Activated T-cell treated with anti-CD3 and anti-CD28 coated beads, Interleukin-2, amount 50 U/mL, for 1 hour (primary cell): ENCODE measurements around the gene GUCA1A.
"Not testable (repeated sequence)": the region's sequence is repeated elsewhere in the genome, so short reads cannot be mapped to it uniquely, and the experiment has no call there.

Experiments used
- DNase-seq: peaks from one replicate; pipeline ENCODE4 v3.0.0-alpha.2; 2020

Gene GUCA1A

DNA sequence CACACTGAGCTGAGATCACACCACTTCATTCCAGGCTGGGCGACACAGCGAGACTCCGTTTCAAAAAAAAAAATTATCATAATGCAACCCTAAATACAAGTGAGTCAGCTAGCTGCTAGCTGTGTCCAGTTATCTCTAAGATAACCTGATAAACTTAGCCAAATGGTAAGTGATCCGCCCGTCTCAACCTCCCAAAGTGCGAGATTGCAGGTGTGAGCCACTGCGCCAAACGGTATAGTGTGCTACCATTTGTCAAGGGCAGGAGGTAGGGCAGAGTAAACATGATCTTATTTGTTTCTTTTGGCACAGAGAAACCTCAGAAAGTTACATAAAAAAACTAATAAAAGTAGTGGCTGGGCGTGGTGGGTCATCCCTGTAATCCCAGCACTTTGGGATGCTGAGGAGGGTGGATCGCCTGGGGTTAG, 26.0 kb upstream of the GUCA1A start:
- DNase-seq, result no peak

DNA sequence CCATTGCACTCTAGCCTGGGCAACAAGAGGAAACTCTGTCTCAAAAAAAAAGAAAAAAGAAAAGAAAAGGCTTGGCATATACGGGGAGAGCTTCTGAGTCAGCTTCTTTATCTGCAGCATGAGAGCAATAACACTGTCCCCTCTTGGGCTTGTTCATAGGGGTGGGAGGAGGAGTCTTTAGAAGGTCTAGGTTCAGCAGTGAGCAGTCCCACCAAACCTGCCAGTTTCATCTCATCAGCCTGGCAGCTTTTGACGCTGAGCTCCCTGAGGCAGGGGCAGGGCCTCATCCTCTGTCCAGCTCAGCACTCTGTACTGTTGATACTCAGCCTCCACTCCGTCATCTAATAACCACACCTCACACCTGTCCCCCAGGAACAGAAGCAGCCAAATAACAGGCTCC, 25.1 kb upstream of the GUCA1A start:
- no peak for DNase-seq

DNA sequence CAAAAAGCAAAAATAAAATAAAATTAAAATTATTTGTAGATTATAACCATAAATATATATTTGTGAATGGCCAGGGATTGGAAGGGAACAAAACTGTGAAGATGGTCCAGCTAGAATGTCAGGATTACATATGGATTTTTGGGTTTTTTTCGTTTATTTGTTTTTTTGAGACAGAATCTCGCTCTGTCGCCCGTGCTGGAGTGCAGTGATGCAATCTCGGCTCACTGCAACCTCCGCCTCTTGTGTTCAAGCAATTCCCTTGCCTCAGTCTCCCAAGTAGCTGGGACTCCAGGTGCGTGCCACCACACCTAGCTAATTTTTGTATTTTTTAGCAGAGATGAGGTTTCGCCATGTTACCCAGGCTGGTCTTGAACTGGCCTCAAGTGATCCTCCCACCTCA, 22.9 kb upstream of the GUCA1A start:
- no peak for DNase-seq

DNA sequence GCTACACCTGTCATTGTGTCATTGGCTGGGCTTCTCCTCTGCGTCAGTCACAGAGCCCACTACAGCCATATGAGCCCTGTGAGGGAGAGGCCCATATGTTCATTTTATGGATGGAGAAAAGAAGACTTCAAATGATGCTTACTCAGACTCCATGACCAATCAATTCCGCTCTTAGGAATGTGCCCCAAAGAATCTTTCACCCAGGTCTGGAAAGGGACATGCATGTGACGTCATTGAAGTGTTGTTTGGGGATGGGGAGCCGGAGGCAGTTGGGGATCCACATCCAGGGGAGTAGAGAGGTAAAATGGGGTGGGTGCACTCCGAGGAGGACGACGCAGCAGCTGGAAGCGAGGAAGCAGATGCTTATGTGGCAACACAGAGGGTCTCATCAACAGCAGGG, 21.1 kb upstream of the GUCA1A start:
- no peak for DNase-seq

DNA sequence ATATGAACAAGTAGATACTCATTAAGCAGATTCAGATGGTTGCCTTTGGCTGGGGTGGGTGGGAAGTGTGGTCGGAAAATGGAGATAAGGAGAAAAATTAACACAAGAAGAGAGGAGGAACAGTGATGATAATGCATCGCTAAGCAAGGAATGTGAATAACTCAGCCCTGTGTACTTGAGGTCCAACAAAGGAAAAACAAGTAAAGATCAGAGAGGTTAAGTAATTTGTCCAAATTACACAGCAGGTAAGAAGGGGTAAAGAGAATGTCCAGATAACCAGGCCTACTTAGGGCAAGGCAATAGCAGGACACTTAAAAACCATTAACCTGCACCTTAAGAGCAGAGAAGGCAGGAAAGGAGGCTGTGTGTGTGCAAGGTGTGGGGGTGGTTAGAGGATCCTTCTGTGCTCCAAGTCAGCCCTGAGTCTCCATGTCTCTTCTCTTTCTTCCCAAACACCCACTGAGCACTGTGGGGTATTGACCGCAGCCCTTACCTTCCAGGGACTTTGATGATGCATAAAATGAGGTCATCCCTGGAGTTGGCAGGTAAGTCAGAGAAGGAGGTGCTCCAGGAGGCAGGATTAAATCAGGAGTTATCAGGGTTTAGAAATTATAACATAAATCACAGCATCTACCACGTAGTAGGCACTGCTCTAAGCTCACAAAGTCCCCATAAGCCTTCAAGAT, 20.5 kb upstream of the GUCA1A start:
- DNase-seq, result not testable (repeated sequence)

DNA sequence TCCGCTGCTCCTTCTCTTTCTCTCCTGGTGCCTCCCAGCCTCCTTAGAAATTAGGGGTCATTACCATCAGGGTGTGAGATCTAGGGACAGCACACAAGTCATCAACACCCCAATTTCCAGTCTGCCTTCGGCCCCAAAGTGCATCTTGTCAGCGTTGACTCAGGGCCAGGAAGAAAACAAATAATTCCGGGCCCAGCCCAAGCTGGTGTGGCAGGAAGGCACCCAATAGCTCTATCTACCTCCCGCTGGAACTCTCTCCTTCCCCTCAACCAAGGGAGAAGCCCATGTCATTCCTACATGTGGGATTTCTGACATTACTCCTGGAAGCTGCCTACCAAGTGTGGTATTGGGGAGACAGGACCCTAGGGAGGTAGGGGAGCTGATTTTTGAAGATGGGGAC, 19.2 kb upstream of the GUCA1A start:
- no peak for DNase-seq

DNA sequence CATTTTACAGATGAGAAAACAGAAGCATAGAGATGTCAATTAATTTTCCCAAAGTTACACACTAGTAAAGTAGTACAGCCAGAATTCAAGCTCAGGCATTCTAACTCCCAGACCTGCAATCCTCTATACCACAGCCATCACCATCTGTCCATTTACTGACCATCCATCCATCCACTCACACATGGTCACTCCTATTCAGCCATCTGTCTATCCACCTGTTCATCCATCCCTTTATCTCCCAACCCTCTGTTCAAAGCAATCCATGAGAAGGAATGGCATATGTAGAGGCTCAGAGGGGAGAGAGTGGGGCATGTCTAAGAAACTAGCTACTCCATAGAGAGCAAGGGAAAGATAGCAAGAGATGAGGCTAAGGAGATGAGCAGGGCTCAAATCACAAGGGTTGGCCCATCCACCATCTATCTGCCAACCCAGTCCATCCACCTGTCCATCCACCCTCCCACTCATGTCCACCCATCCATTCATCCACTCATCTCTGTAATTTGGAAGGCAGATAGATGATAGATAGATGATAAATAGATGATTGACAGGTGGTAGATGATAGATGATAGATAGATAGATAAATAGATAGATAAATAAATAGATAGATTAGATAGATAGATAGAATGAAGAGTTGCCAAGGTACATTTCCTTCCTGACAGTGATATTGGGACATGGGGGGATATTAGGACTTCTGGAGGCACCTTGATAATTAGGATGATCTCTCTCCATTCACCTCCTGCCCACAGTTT, 18.5 kb upstream of the GUCA1A start:
- DNase-seq, result no peak

DNA sequence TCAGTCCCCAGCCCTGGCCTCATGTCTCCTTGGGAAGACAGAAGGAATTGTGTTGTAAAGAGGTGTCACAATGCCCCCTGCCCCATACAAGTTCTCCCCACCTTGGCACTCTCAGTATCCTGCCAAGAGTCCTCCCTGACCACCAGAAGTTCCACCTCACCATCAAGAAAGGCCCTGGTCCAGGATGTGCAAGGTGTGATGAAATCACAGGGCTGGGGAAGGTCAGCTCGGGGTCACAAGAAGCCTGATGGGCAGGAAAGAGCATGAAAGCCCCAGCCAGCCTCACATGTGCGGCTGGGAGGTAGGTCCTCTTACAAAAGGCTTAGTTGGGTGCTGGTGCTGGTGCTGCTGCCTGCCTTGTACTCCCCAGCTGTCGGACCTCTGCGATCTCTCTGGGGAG, 17.9 kb upstream of the GUCA1A start:
- DNase-seq, result no peak

DNA sequence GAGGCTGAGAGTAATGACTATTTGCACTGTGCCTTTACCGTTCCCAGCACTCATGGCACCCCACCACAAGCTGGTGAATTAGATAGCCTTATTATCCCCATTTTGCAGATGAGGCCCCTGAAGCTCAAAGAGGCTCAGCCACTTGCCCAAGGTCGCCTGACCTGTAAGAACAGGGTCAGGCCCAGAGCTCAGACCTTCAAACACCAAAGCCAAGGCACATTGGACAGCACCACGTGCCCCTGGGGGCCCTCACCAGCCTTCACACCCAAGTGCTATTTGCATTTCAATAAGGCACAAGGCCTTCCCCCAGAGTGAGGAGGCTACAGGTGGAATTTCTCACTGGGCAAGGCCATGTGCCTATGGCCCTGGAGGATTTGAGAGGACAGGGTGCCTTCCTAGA, 16.5 kb upstream of the GUCA1A start:
- DNase-seq, result no peak

DNA sequence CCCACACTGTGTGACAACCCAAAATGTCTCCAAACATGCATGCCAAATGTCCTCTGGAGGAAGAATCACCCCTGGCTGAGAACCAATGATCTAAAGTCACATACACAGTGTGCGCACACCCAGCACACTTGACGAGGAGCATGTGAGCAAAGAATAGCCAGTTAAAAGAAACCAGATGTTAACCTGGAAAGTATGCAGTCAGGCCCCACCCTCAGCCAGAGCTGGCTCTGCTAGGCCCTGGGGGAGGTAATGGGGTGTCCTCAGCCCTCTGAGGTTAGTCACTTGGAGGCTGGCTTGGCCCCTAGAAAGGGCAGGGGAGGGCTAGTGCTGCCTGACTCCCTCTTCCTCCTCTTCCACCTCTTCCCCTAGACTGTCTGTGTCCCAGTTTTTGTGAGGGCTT, 15.2 kb upstream of the GUCA1A start:
- DNase-seq, result no peak

DNA sequence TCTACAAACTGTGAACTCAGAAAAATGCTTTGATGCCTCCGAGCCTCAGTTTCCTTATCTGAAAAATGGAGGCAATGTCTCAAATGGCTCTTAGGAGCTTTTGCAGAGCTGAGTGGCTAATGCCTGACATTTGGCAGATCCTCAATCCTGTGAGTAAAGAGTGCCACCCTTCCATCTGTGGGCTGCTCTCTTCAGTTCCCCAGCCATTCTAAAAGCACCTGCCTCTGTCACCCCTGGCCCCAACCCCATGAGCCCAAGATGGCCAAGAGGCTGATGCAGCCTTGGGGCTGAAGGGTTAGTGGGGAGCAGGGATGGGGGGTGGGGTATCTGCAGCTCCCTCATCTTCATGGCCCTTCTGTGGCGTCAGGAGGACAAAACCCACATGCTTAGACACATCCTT, 14.5 kb upstream of the GUCA1A start:
- no peak for DNase-seq

DNA sequence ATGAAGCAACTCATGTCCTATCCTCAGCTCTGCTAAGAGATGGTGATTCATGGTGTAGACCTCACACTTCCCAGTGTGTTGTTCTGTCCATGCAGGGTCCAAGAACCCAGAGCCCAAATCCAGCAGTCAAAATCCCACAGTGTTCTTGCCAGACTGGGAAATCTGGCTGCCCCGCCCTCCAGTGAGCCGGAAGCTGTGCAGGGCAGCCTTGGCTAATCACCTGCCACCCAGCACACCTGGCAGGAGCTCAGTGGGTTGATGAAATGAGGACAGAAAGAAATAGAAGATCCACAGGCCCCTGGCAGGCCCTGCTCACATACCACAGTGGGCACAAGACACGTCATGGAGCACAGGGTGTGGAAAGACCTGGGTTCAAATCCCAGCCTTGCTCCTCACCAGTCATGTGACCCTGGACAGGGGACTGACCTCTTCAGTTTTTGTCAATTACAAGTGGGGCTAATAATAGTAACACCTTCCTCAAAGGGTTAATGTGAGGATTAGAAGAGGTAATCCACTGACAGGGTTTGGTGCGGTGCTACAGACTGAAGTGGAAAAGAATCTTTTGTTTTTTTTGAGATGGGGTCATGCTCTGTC, 13.6 kb upstream of the GUCA1A start:
- DNase-seq, result no peak

DNA sequence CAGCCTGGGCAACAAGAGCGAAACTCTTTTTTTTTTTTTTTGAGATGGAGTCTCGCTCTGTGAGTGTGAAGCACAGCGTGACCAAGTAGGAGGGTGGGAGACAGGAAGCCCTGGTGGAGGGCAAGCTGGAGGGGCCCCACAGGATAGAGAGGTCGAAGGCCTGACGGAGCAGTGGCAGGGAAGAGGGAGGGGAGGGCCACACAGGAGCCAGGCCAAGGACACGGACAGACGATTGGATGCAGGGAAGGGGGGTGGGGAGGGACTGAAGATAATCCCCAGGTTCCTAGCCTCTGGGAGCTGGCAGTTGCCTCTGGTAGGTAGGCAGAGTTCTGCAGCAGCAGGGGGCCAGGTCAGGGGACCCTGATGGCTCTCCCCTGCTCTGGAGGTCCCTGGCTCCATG, 10.8 kb upstream of the GUCA1A start:
- DNase-seq, result no peak

DNA sequence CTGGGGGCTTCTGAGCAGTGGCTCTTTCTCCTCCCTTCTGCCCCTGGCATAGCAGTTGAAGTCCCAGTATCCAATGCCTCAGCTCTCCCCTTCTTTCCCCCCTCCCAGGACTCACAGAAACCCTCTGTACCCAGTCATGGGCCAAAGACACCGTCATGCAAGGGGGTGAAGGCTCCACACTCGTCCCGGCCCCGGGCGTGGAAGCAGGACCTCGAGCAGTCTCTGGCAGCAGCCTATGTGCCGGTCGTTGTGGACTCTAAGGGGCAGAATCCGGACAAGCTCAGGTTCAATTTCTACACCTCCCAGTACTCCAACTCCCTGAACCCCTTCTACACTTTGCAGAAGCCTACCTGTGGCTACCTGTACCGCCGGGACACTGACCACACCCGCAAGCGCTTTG, 10.4 kb upstream of the GUCA1A start:
- no peak for DNase-seq

DNA sequence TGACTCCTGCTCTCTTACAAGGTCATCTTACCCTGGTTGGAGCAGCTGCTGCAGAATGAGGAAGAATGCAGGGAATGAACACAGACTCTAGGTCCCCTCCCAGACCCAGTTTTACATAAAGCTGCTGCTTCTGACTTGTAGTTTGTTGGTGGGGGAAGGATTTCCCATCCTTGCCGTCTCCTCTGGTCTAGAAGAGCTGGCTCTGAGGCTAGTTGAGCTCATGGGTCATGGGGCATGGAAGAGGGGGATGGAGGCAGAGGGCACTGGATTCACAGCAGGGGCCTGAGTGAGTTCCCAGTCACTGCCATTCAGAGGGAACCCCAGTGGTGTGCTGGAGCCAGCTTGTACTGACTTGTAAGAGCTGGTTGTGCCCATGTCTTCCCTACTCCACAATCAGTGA, 9.2 kb upstream of the GUCA1A start:
- no peak for DNase-seq

DNA sequence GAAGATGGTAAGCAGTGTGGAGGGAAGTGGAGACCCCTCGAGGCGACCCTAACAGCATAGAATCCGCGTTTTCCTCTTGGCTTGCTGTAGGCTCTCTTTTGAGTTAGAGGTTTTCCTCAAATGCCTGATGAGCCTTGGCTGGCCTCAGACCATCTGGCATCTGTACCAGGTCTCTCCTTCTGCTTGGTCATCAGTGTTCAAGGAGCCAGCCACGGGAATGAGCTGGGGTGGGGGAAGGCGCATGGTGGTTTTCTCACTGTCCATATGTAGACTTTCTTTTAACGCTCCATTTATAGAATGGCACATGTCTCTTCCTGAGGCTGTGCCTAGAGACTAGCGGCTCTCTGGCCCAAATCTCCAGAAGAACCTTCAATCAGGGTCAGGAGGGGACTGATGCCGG, 8.1 kb upstream of the GUCA1A start:
- DNase-seq, result no peak

DNA sequence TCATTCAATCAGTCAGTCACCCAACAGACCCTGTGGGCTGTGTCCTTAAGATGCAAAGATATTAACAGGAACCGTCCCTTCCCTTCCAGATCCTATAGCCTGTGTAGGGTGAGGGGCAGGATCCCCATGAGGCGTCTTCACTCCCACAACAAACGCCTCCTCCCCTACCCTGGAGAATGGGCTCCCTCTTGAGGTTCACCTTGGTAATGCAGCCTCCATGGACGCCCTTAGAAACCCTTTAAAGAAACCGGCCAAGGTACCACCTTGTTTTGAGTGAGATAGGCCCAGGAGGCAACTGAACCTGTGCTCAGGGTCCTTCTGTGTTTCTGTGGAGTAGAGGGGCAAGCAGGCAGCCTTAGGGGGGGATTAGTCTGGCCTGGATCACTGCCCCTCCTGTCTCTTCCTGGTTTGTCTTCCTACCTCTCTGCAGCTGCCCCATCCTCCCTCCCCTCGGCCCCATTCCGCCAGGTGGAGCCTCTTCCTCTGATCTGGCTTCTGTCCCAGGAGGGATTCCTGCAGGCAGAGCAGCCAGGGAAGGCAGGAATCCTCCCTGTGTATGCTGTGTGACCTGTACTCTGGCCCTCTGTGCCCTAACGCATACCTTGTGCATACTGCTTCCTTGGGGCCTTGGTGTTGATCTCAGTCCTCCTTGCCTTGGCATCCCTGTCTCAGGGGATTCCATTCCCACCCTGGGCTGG, 6.6 kb upstream of the GUCA1A start:
- peak; percentile 73 for DNase-seq

DNA sequence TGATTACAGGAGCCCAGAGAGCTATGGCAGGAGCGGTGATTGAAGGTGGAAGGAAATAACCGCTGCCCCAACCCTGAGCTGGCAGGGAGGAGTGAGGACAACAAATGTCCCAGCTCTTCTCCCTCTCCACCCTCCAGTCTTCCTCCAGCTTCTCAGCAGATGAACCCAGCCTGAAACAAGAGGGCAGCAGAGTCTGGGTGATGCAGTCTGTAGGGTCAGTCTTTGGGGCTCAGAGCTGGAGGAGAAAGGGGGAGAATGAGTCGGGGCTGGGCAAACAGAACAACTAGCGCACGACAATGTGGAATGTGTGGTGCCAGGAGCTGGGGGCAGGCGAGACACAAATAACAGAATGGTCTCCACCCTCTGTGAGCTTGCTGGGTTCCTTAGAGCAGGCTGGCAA, 4.5 kb upstream of the GUCA1A start:
- DNase-seq, result no peak

DNA sequence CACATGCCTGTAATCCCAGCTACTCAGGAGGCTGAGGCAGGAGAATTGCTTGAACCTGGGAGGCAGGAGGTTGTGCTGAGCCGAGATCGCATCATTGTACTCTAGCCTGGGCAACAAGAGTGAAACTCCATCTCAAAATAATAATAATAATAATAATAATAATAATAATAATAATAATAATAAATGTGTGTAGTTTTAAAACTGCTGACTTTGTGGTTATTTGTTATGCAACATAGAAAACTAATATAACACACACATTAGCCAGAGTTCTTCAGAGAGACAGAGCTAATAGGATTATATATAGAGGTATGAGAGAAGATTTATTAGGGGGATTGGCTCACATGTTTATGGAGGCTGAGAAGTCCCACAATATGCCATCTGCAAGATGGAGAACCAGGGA, 3.4 kb upstream of the GUCA1A start:
- not testable (repeated sequence) for DNase-seq

DNA sequence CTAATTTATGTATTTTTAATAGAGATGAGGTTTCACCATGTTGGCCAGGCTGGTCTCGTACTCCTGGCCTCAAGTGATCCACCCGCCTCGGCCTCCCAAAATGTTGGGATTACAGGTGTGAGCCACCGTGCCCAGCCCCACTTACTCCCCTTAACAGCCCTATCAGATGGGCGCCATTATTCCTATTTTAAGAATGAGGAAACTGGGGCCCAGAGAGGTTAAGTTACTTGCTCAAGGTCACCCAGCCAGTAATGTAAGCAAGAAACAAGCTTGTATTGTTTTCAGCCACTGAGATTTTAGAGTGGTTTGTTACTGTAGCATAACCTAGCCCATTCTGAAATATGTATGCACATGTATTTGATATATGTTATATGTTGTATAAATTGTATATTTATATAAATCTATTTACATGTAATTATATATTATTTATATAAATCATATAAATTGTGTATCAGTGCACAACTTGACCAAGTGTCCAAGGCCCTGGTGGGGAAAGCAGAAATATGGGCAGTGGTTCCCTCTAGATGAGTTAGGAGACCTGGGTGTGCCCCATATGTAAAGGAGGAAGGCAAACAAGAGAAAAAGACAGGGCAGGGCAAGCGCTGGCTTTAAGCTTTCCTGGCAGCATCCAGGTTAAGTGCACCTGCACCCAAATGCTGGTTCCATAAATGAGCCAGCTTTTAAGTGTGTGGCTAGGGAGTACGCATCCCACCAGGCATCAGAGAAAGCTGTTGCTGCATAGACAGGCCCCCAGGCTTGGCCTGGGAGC, 1.2 kb upstream of the GUCA1A start:
- DNase-seq, result no peak

DNA sequence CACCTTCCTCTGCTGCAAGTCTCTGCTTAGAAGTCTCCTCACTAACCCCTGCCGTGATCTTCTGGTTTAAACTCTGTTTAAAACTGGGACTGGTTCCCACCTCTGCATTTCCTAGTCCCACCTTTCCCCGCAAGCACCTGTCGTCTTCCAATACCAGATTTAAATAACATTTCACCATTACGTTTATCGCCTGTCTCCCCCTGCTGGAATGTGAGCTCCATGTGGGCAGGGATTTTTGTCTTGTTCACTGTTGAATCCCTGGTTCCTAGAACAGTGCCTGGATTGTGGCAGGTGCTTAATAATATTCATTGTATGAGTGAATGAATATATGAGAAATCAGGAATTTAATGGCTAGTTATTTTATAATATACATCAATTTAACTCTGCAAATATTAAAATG, 2.7 kb downstream of the GUCA1A start:
- DNase-seq, result no peak

DNA sequence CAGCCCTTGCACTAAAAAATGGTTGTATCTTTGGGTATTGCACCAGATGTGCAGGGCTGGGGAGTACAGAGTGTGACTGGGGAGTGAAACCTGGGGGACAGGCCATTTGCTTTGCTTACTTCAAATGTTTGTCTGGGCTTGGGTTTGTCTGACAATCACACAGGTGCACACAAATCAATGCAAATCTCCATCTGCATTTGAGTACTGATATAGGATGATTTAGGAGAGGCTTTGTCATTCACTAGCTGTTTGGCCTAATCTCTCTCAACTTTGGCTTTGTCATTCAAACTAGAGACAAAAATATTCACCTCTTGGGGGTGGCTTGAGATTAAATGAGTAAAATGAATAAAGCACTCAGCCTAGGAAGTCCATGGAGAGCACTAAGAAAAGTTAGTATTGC, 3.8 kb downstream of the GUCA1A start:
- no peak for DNase-seq
